Ovary (tissue), 9 donors: ENCODE results near the gene TACO1. TPM values are rescaled to one million over a fixed set of nuclear protein-coding genes. Genes with fewer than 3 reads are reported as not detected.
A peak's percentile ranks its signal among the peaks of the same experiment; 100 is the strongest.

Experiments
- DNase-seq, 5 donors: peaks; one replicate each; pipeline ENCODE4 v3.0.0-alpha.2; 2019 to 2020
- H3K27ac ChIP-seq, 2 donors: fragments of 200-600 bp; one replicate each; pipeline versions ENCODE4 v1.5.1 to v1.8.0; 2019 to 2022
- H3K27me3 ChIP-seq: fragments of 200-600 bp; one replicate; pipeline ENCODE4 v1.8.0; 2022
- H3K36me3 ChIP-seq: fragments of 200-600 bp; sonication (generic); one replicate; pipeline ENCODE4 v1.5.1; 2019
- H3K4me1 ChIP-seq: one replicate; pipeline ENCODE4 v1.8.1; 2013; ENCODE audit warnings: mild to moderate bottlenecking, moderate library complexity; ENCODE audit not compliant: insufficient read depth
- H3K4me3 ChIP-seq: fragments of 200-600 bp; sonication (generic); one replicate; pipeline ENCODE4 v1.5.1; 2017
- H3K9me3 ChIP-seq, 2 donors: fragments of 200-600 bp in 1 of 2; sonication (generic) in 1 of 2; one replicate each; pipeline versions ENCODE4 v1.5.1 to v1.8.1; 2013 to 2019; ENCODE audit warnings: mild to moderate bottlenecking in 1 of 2, moderate library complexity in 1 of 2
- EP300 ChIP-seq: sonication (generic); formaldehyde crosslinking; IDR thresholded peaks from one replicate; pipeline ENCODE4 v1.6.1; 2017; ENCODE audit warnings: antibody characterized with exemption
- POLR2A ChIP-seq: fragments of 450-650 bp; IDR thresholded peaks from one replicate; pipeline ENCODE4 v1.6.1; 2017; ENCODE audit warnings: antibody characterized with exemption, mild to moderate bottlenecking, moderate library complexity
- WGBS, 3 donors: extraction: QIAGEN DNeasy Blood & Tissue Kit in 1 of 3; methylation state at CpG; one replicate each; pipeline versions ENCODE4 v1.1.5 to v1.1.7; 2013 to 2017; 5-methylcytosine and 5-hydroxymethylcytosine counted together
- intact Hi-C, 4 donors: fragments of 100-400 bp; cut with DNase I; formaldehyde crosslinking; loops; one replicate each; pipeline versions ENCODE4 v1.11.0 to v1.15.1; 2022 to 2023
- polyA plus RNA-seq, 2 donors: library from polyadenylated mRNA; stranded (reverse); fragments of 200-250 nt in 1 of 2; fragments of 350-450 nt in 1 of 2; fragmentation: Illumina TruSeq in 1 of 2; extraction: RNeasy Lipid Tissue Mini Kit (QIAGEN cat#74804) in 1 of 2; gene quantifications; one replicate each; pipeline ENCODE4 v1.2.3, GENCODE V29; 2013 to 2014
- total RNA-seq, 7 donors: library from RNA; depleted of rRNA in 2 of 7; stranded (reverse); fragments of >200 nt in 2 of 7; fragmentation: NEBNext Ultra II Directional in 3 of 7; extraction: Animal tissue kit (Norgen Biotek cat#: 25700) in 3 of 7; gene quantifications; one replicate each; pipeline versions ENCODE4 v1.1.0 to v1.2.4, GENCODE V29; 2016 to 2023
- TF ChIP-seq, protein P1 (sequence below), 3 donors: fragments of 450-650 bp in 2 of 3; fragments of 200-600 bp in 1 of 3; IDR thresholded peaks; one replicate each; pipeline versions ENCODE4 v1.5.1 to v1.8.0; 2016 to 2022; ENCODE audit warnings: antibody characterized with exemption in 3 of 3, mild to moderate bottlenecking in 1 of 3
- donor health status: DM: no; HTN: no; CAD: no; lungs with moderate emphysema.
- donor health status: DM: no; HTN: no; CAD: no.
- donor health status: Bipolar disorder and iron deficiency.
- donor health status: DM: yes; HTN: yes; CAD: no.
- donor health status: DM: no; HTN: no; CAD: no.
- donor health status: DM: yes; HTN: yes; CAD: no.

Gene TACO1
- total and polyA plus RNA-seq, 9 donors = 7.4 to 24.9 (median 13.2) TPM

DNA sequence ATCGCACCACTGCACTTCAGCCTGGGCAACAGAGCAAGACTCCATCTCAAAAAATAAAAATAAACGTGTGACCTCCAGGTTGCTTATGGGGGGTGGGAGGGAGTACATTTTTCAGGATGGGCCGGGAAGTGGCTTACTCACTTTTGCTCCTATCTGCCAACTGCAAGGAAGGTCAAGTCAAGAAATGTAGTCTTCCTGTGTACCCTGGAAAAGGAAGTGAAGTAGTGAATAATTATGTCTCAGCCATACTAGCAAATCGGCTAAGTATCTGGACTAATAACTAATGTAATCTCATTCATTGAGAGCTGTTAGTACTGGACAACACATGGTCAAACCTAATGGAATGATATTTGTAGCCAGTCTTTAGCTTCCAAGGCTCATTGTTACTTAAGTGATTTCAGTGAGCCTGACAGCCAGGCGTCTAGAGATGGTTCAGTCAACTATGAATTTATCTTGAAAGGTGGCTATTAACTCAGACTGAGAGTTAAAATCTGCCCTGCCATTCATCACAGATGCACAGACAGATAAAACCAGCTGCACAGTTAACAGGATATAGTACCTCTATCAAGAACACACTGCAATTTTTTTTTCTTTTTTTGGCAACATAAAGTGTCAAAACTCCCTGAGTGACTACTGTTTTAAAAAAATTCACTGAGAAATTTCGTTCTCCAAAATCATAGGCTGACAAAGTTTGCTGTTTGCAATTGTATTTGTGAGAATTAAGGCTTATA is 3.7 kb upstream of the TACO1 start:
- intact Hi-C loops = no loop called here
- Histone ChIP-seq H3K27me3 (no peaks in the 10 kb centered on the region), H3K36me3 (no peaks in the 10 kb centered on the region), H3K27ac (no peak overlapping the region), H3K4me1 (peaks cover 10% of the 10 kb centered on the region), H3K4me3 (no peak overlapping the region), H3K9me3 (no peaks in the 10 kb centered on the region)
- no peak for DNase-seq
- 59 to 65% (median 65%) methylated on average over 6 of the region's 6 CpGs for WGBS, 3 donors
- TF ChIP-seq, protein P1, sequence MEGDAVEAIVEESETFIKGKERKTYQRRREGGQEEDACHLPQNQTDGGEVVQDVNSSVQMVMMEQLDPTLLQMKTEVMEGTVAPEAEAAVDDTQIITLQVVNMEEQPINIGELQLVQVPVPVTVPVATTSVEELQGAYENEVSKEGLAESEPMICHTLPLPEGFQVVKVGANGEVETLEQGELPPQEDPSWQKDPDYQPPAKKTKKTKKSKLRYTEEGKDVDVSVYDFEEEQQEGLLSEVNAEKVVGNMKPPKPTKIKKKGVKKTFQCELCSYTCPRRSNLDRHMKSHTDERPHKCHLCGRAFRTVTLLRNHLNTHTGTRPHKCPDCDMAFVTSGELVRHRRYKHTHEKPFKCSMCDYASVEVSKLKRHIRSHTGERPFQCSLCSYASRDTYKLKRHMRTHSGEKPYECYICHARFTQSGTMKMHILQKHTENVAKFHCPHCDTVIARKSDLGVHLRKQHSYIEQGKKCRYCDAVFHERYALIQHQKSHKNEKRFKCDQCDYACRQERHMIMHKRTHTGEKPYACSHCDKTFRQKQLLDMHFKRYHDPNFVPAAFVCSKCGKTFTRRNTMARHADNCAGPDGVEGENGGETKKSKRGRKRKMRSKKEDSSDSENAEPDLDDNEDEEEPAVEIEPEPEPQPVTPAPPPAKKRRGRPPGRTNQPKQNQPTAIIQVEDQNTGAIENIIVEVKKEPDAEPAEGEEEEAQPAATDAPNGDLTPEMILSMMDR (IDR thresholded peaks at IDR 0.05) = no peak
- no peak for TF ChIP-seq POLR2A
- no peak for TF ChIP-seq EP300

DNA sequence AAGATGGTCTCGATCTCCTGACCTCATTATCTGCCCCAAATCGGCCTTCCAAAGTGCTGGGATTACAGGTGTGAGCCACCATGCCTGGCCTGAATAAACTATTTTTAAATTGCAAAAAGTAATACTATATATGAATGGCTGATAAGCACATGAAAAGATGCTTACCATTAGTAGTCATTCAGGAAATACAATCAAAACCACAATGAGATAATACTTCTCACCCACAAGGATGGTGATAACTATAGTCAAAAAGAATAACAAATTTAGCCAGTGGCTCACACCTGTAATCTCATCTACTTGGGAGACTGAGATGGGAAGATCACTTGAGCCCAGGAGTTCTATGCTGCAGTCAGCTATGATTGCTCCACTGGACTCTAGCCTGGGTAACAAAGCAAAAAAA is 2.4 kb upstream of the TACO1 start:
- no peaks in the 10 kb centered on the region for H3K27me3 ChIP-seq
- H3K4me1 ChIP-seq = peaks cover 10% of the 10 kb centered on the region
- WGBS, 3 donors = 78 to 86% (median 82%) methylated on average over 2 of the region's 2 CpGs
- TF ChIP-seq EP300 (no peak), POLR2A (no peak)
- TF ChIP-seq, protein P1 (IDR thresholded peaks at IDR 0.05) = no peak
- intact Hi-C loops = no loop called here
- H3K27ac ChIP-seq = no peak overlapping the region
- no peak overlapping the region for H3K4me3 ChIP-seq
- no peak for DNase-seq
- no peaks in the 10 kb centered on the region for H3K36me3 ChIP-seq
- no peaks in the 10 kb centered on the region for H3K9me3 ChIP-seq

DNA sequence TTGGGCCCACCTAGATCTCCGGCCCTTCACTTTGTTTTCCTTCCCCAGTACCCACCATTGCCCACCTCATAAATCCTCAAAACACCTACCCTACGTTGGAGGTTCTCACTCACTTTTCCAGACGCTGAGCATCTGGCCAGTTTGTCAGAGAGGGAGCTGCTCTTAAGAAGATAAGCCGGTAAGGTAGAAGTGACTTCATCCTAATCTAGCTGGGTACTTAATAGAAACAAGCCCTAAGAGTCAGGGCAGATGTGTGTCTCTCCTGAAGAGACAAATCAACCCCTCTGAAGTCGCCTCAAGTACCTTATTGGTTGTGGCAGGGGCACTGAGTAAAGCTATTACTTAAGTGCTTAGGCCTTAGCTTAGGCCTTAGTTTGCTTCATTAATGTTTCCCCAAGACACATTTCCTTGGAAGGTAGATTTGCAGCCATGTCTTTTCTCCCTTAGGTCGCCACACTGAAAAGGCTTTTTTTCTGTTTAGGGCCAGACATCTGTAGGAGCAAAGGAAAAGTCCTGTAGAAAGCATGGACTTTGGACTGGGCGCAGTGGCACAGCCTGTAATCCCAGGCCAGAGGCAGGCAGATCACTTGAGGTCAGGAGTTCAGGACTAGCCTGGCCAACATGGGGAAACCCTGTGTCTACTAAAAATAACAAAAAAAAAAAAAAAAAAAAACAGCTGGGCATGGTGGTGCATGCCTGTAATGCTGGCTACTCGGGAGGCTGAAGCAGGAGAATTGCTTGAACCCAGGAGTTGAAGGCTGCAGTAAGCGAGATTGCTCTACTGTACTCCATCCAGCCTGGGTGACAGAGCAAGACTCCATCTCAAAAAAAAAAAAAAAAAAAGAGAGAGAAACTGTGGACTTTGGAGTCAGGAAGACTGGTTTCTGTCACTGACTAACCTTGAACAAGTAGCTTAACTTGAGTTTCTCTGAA is 1.0 kb downstream of the TACO1 start:
- TF ChIP-seq EP300 (no peak), POLR2A (no peak)
- TF ChIP-seq, protein P1 (IDR thresholded peaks at IDR 0.05) = no peak
- no peak for DNase-seq
- 48 to 49% (median 48%) methylated on average over 9 of the region's 9 CpGs for WGBS, 3 donors
- H3K4me3 ChIP-seq = peak overlapping the region; percentile 65
- intact Hi-C loops = no loop called here
- H3K9me3 ChIP-seq = no peaks in the 10 kb centered on the region
- no peaks in the 10 kb centered on the region for H3K36me3 ChIP-seq
- H3K4me1 ChIP-seq = peaks cover 10% of the 10 kb centered on the region
- no peaks in the 10 kb centered on the region for H3K27me3 ChIP-seq
- peak overlapping the region in 1 of 2 donors; percentile 57 for H3K27ac ChIP-seq

DNA sequence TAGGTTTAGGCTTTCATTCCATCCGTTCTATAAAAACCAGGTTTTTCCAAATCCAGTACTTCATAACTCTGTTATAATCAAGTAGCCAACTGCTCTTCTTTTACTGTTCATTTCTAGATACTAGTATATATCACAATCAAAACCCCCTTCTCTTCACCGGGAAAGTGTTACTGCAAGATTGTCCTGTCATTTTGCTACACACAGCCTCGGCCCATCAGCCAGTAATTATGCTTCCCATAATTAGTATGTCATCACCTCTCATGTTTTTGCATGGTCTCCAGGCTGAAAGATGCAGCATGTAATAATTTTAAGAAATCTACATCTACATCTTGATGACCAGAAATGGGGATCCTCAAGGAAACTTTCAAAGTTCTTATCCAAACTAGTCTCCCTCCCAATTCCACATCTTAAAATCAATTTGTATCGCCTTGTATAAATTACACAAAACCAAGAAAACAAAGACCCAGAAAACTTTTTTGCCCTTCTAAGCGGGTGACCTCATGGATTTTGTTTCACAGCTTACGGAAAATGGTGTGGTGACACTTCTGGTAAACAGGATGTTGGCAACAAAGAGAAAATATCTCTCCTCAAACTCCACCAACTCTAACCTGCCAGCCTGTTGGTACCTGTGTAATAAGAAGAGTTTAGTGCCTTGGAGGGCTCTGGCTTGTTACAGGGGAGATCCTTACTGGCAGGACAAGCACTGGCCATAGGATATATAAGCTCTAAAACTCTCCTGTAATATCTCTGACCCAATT is 9.3 kb downstream of the TACO1 start:
- no peaks in the 10 kb centered on the region for H3K9me3 ChIP-seq
- TF ChIP-seq, protein P1 (IDR thresholded peaks at IDR 0.05) = no peak
- TF ChIP-seq POLR2A (no peak), EP300 (no peak)
- no peak overlapping the region for H3K4me3 ChIP-seq
- no peaks in the 10 kb centered on the region for H3K4me1 ChIP-seq
- no peak overlapping the region for H3K27ac ChIP-seq
- intact Hi-C loops = loop anchor here in 3 of 4 donors (5.0 to 10.0 kb wide), 3 partner anchors 65 to 188 kb away; no protein-coding TSS in a partner anchor
- H3K36me3 ChIP-seq = no peaks in the 10 kb centered on the region
- DNase-seq = no peak
- WGBS, 3 donors = 72 to 82% (median 81%) methylated on average over 6 of the region's 6 CpGs
- H3K27me3 ChIP-seq = no peaks in the 10 kb centered on the region
